Lung (tissue), 12 donors: ENCODE data around the gene CRYZL1. TPM values are rescaled to one million over a fixed set of nuclear protein-coding genes. Genes with fewer than 3 reads are reported as not detected.

ENCODE experiments used
- ATAC-seq: fragments of 200-7000 bp; cut with Tn5 transposase; one replicate; pipeline ENCODE4 v1.9.1; 2020; ENCODE audit warnings: moderate number of reproducible peaks; ENCODE audit not compliant: insufficient read depth, low FRiP score
- DNase-seq, 3 donors: peaks; one replicate each; pipeline ENCODE4 v3.0.0-alpha.2; 2013 to 2017
- H3K27ac ChIP-seq, 2 donors: one replicate each; pipeline ENCODE4 v1.5.1; 2013; ENCODE audit warnings: mild to moderate bottlenecking in 2 of 2, moderate library complexity in 2 of 2, control low read depth in 1 of 2, inconsistent platforms in 1 of 2, low read depth in 1 of 2, low read length in 1 of 2
- H3K27me3 ChIP-seq, 3 donors: one replicate each; pipeline ENCODE4 v1.5.1; 2013; ENCODE audit warnings: low read length in 2 of 3; ENCODE audit not compliant: control insufficient read depth in 3 of 3, insufficient read depth in 3 of 3
- H3K36me3 ChIP-seq, 4 donors: one replicate each; pipeline ENCODE4 v1.5.1; 2013; ENCODE audit warnings: low read length in 4 of 4, mild to moderate bottlenecking in 1 of 4, moderate library complexity in 1 of 4; ENCODE audit not compliant: control insufficient read depth in 4 of 4, insufficient read depth in 4 of 4
- H3K4me1 ChIP-seq, 5 donors: one replicate each; pipeline ENCODE4 v1.5.1; 2013; ENCODE audit warnings: low read length in 5 of 5, mild to moderate bottlenecking in 2 of 5, moderate library complexity in 1 of 5; ENCODE audit not compliant: control insufficient read depth in 5 of 5, insufficient read depth in 5 of 5
- H3K4me3 ChIP-seq: one replicate; pipeline ENCODE4 v1.5.1; 2013; ENCODE audit warnings: mild to moderate bottlenecking, control low read depth, moderate library complexity
- H3K9ac ChIP-seq, 2 donors: one replicate each; pipeline ENCODE4 v1.5.1; 2013; ENCODE audit warnings: low read length in 2 of 2, control low read depth in 1 of 2; ENCODE audit not compliant: insufficient read depth in 1 of 2
- H3K9me3 ChIP-seq, 4 donors: one replicate each; pipeline ENCODE4 v1.5.1; 2013; ENCODE audit warnings: low read length in 3 of 4, mild to moderate bottlenecking in 1 of 4, moderate library complexity in 1 of 4; ENCODE audit not compliant: control insufficient read depth in 4 of 4, insufficient read depth in 3 of 4
- WGBS, 2 donors: extraction: QIAGEN DNeasy Blood & Tissue Kit; methylation state at CpG; one replicate each; pipeline ENCODE4 v1.1.7; 2013; 5-methylcytosine and 5-hydroxymethylcytosine counted together
- polyA plus RNA-seq, 2 donors: library from polyadenylated mRNA; stranded (reverse); fragments of 200-250 nt; gene quantifications; one replicate each; pipeline ENCODE4 v1.2.1, GENCODE V29; 2013
- total RNA-seq, 2 donors: library from RNA; depleted of rRNA in 1 of 2; stranded (reverse); fragments of >200 nt in 1 of 2; gene quantifications; one replicate each; pipeline ENCODE4 v1.2.1, GENCODE V29; 2014 to 2021
- TF ChIP-seq, protein P1 (sequence below): IDR thresholded peaks from 2 replicates; pipeline ENCODE4 v1.5.1; 2012; ENCODE audit warnings: mild to moderate bottlenecking; ENCODE audit errors: control extremely low read depth, extremely low read depth
- donor health status: control.
- donor health status: control.
- donor health status: Bipolar disorder and iron deficiency.
- donor health status: healthy.
- donor health status: DM: yes; HTN: yes; CAD: no.

The CRYZL1 gene
- total and polyA plus RNA-seq, 4 donors = 16.4 to 64.2 (median 30.3) TPM

DNA sequence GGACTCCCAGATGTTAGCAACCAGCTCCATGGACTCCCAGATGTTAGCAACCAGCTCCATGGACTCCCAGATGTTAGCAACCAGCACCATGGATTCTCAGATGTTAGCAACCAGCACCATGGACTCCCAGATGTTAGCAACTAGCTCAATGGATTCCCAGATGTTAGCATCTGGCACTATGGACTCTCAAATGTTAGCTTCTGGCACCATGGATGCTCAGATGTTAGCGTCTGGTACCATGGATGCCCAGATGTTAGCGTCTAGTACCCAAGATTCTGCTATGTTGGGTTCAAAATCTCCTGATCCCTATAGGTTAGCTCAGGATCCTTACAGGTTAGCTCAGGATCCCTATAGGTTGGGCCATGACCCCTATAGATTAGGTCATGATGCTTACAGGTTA is 89.9 kb downstream of the CRYZL1 start:
- no peaks in the 10 kb centered on the region for H3K27me3 ChIP-seq
- H3K9me3 ChIP-seq = peaks cover 0 to 4% (median 2%) of the 10 kb centered on the region in 4 donors
- no peak overlapping the region for H3K27ac ChIP-seq
- no peak overlapping the region for H3K9ac ChIP-seq
- H3K4me3 ChIP-seq = no peak overlapping the region
- peaks cover 0 to 4% (median 0%) of the 10 kb centered on the region in 5 donors for H3K4me1 ChIP-seq
- DNase-seq (no peak), ATAC-seq (no peak)
- TF ChIP-seq, protein P1, sequence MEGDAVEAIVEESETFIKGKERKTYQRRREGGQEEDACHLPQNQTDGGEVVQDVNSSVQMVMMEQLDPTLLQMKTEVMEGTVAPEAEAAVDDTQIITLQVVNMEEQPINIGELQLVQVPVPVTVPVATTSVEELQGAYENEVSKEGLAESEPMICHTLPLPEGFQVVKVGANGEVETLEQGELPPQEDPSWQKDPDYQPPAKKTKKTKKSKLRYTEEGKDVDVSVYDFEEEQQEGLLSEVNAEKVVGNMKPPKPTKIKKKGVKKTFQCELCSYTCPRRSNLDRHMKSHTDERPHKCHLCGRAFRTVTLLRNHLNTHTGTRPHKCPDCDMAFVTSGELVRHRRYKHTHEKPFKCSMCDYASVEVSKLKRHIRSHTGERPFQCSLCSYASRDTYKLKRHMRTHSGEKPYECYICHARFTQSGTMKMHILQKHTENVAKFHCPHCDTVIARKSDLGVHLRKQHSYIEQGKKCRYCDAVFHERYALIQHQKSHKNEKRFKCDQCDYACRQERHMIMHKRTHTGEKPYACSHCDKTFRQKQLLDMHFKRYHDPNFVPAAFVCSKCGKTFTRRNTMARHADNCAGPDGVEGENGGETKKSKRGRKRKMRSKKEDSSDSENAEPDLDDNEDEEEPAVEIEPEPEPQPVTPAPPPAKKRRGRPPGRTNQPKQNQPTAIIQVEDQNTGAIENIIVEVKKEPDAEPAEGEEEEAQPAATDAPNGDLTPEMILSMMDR = no peak
- peaks cover 39 to 63% (median 52%) of the 10 kb centered on the region in 4 donors for H3K36me3 ChIP-seq
- WGBS, 2 donors = 98% methylated on average over 2 of the region's 2 CpGs

DNA sequence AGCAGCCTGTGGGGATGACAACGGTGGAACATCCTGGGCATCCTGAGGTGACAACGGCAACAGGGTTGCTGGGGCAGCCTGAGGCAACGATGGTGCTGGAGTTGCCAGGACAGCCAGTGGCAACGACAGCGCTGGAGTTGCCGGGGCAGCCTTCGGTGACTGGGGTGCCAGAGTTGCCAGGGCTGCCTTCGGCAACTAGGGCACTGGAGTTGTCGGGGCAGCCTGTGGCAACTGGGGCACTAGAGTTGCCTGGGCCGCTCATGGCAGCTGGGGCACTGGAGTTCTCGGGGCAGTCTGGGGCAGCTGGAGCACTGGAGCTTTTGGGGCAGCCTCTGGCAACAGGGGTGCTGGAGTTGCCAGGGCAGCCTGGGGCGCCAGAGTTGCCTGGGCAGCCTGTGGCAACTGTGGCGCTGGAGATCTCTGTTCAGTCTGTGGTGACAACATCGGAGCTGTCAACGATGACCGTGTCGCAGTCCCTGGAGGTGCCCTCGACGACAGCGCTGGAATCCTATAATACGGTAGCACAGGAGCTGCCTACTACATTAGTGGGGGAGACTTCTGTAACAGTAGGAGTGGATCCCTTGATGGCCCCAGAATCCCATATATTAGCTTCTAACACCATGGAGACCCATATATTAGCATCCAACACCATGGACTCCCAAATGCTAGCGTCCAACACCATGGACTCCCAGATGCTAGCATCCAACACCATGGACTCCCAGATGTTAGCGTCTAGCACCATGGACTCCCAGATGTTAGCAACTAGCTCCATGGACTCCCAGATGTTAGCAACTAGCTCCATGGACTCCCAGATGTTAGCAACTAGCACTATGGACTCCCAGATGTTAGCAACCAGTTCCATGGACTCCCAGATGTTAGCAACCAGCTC is 90.5 kb downstream of the CRYZL1 start:
- no peak overlapping the region for H3K27ac ChIP-seq
- H3K9ac ChIP-seq = no peak overlapping the region
- peaks cover 0 to 4% (median 2%) of the 10 kb centered on the region in 4 donors for H3K9me3 ChIP-seq
- peaks cover 38 to 60% (median 52%) of the 10 kb centered on the region in 4 donors for H3K36me3 ChIP-seq
- ATAC-seq (no peak), DNase-seq (no peak)
- H3K4me3 ChIP-seq = no peak overlapping the region
- peaks cover 0 to 4% (median 0%) of the 10 kb centered on the region in 5 donors for H3K4me1 ChIP-seq
- no peaks in the 10 kb centered on the region for H3K27me3 ChIP-seq
- TF ChIP-seq, protein P1 = no peak
- 98 to 99% methylated on average over 23 of the region's 23 CpGs for WGBS, 2 donors

DNA sequence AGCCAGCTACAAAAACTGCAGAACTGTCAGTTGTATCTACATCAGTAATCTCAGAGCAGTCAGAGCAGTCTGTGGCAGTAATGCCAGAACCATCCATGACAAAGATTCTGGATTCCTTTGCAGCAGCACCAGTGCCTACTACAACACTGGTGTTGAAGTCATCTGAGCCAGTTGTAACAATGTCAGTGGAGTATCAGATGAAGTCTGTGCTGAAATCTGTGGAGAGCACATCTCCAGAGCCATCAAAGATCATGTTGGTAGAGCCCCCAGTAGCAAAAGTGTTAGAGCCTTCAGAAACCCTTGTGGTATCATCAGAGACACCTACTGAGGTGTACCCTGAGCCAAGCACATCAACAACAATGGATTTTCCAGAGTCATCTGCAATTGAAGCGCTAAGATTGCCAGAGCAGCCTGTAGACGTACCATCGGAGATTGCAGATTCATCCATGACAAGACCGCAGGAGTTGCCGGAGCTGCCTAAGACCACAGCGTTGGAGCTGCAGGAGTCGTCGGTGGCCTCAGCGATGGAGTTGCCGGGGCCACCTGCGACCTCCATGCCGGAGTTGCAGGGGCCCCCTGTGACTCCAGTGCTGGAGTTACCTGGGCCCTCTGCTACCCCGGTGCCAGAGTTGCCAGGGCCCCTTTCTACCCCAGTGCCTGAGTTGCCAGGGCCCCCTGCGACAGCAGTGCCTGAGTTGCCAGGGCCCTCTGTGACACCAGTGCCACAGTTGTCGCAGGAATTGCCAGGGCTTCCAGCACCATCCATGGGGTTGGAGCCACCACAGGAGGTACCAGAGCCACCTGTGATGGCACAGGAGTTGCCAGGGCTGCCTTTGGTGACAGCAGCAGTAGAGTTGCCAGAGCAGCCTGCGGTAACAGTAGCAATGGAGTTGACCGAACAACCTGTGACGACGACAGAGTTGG is 91.4 kb downstream of the CRYZL1 start:
- Histone ChIP-seq H3K4me3 (no peak overlapping the region), H3K9me3 (peaks cover 0 to 4% (median 2%) of the 10 kb centered on the region in 4 donors), H3K36me3 (peaks cover 38 to 60% (median 50%) of the 10 kb centered on the region in 4 donors), H3K9ac (no peak overlapping the region), H3K4me1 (peaks cover 0 to 6% (median 0%) of the 10 kb centered on the region in 5 donors), H3K27me3 (no peaks in the 10 kb centered on the region), H3K27ac (no peak overlapping the region)
- TF ChIP-seq, protein P1 = no peak
- DNase-seq (no peak), ATAC-seq (no peak)
- 97 to 98% methylated on average over 19 of the region's 19 CpGs for whole genome bisulfite sequencing, 2 donors
